Activated CD4-positive, CD25-positive, alpha-beta regulatory T cell treated with anti-CD3 and anti-CD28 coated beads, Interleukin-2, amount 50 U/mL, for 16 hours (primary cell): ENCODE data around the gene LGALS8.
"Not testable (repeated sequence)": the region's sequence is repeated elsewhere in the genome, so short reads cannot be mapped to it uniquely, and the experiment has no call there.

Experiments used
- DNase-seq: peaks from one replicate; pipeline ENCODE4 v3.0.0-alpha.2; 2020; ENCODE audit warnings: low read depth, low spot score

LGALS8 gene

DNA sequence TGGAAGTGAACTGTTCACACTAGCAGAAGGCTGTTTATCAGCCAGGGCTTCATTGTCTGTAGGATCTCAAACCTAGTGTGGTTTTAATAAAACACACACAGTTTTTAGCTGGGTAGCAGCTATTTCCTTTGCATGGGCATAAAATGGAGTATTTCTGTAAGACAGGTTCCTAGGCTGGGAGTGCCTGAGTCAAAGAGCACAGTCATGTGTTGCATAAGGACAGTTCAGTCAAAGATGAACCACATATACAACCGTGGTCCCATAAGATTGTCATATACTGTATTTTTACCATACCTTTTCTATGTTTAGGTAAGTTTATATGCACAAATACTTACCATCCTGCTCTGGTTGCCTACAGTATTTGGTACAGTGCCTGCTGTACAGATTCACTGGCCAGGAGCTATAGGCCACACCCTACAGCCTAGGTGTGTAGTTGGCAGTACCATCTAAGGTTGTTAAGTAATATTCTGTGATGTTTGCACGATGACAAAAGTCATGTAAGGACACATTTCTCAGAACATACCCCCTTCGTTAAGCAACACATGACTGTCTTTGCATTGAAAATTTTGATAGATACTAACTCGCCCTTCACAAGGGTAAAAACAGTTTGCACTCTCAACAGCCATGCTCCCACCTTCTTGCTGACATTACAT, 17.2 kb downstream of the LGALS8 start:
- DNase-seq, result no peak

DNA sequence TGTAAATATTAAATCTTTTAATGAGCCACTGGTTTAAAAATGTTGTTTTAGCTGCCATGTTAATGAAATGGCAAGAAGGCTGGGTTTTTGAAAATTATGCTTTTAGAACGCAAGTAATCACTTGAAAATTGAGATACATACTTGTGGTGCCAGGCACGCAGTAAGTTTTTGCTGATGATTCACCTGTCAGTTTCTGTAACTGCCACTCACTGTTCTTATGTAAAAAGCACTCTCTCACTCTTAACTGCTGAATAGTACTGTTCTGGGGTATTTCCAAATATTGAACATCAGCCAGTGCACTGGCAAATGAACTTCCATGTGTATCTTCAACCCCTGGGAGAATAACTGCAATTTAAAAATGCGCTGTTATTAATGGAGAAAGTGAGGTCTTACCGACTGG, 17.9 kb downstream of the LGALS8 start:
- DNase-seq, result no peak

DNA sequence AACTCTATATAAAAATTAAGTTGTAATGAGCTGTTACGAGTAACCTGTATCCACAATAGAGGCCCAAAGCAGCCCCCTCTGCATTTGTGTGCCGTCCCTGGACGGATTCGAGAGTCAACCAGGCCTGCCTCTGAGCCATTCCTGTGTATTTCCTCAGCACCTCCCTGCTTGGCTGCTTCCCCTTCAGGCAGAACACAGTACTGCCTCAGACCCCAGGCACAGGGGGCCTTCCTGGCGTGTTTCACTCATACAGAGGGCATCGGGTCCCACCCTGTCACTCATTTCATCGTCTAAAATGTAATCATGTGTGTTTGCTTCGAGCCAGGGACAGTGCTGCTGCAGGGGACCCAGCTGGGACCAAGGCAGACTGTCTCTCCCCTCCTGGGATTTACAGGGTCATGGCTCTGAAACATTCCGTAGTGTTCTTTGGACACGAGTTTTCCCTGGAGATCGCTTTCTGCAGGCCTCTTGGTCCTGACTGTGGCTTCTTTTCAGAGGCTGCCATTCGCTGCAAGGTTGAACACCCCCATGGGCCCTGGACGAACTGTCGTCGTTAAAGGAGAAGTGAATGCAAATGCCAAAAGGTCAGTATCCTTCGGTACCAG, 19.4 kb downstream of the LGALS8 start:
- DNase-seq, result no peak

DNA sequence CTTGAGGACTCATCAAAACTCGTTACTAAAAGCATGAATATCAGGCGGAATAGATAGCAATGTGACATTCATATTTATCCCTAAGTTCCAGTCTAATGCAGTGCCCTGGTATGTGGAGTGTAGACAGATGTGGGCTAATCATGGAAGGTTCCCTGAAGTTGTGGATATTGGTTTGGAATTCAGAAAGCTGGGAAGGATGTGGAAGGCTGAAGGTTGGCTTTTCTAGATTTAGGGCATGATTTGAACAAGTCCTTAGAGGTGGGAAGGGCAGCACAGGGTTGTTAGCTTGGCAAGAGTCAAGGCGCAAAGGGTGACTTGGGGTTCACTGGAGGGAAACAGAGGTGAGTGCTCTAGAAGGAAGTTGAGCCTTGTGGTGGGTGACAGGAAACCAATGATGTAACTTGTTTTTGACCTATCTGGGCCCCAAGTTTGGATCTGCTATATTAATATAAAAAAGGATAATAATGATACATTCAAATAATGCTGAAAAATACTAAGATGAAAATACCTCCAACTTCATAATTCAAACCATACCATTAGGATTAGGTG, 21.9 kb downstream of the LGALS8 start:
- DNase-seq, result no peak

DNA sequence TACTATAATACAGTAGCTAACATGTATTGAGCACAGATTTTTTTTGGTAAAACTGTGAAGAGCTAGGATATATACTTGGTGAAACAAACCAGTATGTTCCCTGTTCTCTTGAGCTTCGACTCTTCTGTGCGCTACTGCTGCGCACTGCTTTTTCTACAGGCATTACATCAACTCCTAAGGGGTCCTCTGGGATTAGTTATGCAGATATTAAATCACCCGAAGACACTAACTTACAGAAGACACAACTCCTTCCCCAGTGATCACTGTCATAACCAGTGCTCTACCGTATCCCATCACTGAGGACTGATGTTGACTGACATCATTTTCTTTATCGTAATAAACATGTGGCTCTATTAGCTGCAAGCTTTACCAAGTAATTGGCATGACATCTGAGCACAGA, 24.7 kb downstream of the LGALS8 start:
- no peak for DNase-seq

DNA sequence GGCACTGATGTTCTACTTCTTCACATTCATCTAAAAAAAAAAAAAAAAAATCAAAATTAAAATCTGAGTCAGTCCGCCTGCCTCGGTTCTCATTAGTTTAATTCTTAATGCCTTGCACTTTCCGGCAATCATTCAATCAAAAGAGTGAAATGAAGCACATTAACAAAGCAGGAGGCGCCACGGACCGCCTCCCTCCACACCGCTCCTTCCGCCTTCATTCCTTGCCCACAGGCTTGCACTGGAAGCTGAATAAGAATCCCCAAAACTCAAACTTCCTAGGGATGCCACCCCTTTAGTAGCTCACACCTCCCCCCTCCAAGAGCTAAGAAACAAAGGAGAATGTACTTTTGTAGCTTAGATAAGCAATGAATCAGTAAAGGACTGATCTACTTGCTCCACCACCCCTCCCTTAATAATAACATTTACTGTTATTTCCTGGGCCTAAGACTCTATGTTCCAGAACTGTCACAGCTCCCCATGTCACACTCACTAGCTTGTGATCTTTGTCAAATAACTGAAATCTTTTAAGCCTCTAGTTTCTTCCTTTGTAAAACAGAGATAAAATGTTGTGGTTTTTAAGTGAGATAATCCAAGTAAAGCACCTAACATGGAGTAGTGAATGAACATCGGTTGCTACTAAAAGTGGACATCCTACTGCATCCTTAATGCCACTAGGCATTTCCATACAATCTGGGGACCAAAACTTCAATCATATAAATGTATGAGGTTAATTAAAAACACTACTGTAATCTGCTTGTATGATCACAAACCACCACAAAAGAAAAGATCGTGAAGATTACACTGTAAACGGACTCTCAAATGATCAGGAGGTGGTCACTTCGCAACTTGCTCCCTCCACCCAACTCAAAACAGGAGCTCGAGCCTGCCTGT, 27.4 kb downstream of the LGALS8 start:
- DNase-seq, result no peak

DNA sequence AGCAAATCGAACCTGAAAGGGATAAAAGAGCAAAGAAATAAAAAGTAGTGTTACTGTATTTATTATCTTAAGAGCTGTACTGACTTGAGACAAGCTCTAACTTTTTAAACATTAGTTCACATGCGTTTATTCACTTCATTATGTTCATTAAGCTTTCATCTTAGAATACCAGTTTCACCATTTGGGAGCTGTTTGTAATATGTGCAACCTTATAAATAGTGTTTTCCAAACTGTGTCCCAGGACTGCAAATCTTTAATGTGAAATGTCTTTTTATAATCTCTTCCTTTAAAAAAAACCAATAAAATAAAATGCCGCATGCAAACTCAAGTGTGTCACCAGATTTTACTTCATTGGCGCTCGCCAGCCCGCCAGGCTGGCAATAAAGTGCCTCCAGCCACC, 28.3 kb downstream of the LGALS8 start:
- no peak for DNase-seq

DNA sequence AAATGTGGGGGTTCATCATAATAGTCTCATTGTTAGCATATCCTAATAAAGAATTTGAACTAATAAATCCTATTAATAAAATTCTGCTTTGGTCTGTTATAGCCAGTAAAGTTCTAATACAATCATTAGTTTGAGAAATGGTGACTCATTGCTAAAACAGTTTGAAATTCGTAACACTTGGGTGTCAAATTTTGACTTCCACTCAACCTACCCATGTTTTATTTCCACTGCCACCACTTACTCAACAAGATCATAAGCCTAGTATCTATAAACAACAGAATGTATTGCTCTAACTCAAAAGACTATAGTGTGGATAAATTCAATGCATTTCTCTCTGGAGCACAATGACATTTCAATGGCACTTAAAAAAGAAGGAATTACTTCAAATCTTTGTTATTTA, 29.1 kb downstream of the LGALS8 start:
- DNase-seq, result no peak

DNA sequence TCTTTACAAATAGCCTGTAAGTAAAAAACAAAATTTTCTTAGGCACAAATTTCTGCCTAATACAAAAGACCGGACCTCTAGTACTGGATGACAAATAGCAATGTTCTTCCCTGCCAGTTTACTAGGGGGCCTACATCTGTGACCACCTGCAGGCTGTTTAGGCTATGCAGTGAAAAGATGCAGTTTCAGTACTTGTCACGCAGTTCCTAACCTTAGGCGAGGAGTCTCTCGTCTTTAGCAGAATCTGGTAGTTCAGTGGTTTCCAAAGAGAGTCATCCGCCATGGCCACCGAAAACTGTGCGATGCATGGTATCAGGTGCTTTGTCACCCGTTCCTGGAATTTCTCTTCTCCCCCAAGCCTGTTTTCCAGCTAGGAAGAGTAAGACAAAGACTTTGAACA, 29.6 kb downstream of the LGALS8 start:
- DNase-seq, result no peak

DNA sequence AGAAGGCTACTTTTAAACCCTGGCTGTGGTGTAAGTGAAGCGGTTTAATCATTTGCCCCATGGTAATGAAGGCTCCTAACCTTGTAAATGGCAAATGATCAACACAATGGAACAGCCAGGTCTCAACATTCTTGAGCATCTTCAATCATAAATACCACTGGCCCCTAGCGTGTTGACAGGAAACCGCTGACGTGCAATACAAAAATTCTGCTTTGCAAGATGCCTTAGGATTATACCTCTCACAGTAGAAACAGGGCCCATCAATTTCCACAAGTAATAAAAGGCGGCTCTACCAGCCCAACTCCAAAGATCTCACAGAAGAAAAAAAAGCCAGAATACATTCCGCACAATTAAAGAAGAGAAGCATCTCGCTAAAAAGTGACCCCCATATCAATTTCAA, 32.8 kb downstream of the LGALS8 start:
- no peak for DNase-seq

DNA sequence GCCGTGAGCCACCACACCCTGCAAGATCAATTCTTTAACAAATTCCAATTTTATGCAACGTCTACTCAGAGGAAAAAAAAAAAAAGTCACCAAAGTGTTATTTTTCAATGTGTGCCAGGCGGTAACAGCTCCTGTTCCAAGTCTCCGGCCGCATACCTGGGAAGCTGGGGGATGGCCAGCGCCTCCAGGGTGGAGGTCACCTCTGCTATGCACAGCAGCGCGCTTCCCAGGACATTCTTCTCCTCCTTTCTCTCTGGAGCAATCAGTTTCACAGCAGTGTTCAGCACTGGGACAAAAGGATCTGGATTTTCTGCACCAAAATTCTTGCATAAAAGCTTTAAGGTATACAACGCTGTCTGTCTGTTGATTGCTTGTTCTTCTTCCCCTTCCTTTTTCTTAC, 34.3 kb downstream of the LGALS8 start:
- DNase-seq, result no peak

DNA sequence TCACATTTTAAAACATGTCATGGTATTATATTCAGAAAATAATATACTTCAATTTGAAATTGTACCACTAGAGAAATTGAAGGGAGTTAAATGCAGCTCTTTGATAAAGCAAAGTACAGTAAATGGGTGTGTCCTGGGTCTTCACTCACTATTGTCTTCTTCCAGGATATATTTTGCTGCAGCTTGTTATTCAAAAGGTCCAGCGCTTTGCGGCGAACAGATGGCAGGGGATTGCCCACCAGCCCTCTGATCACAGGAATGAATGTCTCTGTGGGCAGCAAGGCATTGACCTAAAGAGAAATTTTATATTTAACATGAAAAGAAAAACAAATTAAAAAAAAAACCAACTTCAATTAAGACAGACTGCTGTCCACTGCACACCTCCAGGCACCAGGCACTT, 35.1 kb downstream of the LGALS8 start:
- no peak for DNase-seq

DNA sequence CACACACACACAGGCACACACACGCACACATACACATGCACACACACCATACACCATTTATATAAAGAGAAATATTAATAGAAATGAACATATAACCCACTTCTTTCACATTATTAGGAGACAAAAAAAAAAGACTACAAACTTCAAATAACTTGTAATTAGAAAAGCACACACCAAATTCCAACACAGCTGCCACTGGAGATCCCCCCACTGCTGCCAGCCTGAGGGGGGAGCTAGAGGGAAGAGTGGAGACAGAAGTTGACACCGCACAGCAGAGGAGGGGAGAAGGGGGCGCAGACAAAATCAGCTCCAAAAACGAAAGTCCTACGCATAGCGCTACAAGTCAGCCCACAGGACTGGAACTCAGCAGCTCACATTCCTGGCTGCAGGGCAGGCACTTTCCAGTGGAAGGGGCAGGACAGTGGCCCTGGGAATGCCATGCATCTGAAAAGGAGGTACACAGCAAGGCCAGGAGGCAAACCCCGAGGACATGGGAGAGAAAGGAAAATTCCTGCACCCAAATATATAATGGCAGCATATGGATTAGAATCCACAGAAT, 36.5 kb downstream of the LGALS8 start:
- no peak for DNase-seq

DNA sequence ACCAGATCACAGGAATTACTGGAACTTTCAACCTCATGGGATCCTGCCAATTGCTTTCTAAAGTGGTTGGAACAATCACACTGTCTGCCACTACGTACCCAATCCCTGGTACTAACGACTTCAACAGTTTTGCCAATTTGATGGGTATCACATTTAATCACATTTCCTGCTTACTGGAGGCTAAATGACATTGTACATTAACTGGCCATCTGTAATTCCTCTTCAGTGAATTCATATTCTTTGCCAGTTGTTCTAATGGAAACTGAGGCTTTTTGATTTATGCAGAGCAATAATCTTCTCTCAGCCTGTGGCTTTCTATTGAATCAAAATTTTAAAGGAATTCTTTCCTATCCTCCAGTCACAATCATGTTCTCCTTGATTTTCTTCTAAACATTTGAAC, 38.2 kb downstream of the LGALS8 start:
- DNase-seq, result no peak

DNA sequence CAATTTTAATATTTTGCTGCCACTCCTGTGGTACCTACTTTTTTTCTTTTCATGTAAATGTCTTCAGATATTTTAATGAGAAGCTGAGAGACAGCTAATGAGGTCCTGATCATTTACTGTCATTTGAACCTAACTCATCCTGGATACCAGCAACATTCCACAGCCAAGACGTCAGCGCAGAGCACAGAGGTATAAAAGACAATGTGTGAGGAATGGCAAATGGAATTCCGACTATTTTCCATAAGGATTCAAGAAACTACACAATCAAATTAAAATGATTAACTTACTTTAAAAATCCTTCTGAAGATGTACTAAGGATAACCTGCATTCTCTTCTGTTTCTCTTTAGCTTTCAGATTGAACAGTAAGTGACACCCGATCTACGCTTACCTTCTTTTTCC, 41.7 kb downstream of the LGALS8 start:
- DNase-seq, result no peak

DNA sequence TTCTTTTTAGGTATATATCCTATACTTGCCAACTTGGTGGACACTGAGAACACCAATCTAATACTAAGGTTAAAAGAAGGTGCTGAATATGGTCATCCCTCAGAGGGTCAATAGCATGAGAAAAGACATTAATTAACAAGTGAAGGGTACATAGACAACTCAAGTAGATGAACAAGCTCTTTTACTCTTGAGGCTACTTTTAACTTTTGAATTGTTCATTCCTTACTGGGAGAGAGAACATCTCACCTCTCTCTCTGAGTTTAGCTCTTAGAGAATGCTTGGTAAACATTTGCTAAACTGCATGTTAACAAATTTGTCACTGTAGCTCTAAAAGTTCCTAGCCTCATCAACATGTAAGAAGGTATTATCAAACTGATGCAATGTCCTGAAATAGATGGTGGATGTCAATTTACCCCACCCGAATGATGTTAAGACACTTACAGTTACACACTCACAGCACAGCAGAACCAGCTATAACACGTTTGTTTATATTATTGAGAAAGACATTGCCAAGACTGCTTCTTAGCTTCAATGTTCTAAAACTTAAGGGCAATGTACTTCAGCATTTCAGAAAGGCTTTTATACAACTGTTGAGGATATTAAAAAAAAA, 44.6 kb downstream of the LGALS8 start:
- DNase-seq, result no peak

DNA sequence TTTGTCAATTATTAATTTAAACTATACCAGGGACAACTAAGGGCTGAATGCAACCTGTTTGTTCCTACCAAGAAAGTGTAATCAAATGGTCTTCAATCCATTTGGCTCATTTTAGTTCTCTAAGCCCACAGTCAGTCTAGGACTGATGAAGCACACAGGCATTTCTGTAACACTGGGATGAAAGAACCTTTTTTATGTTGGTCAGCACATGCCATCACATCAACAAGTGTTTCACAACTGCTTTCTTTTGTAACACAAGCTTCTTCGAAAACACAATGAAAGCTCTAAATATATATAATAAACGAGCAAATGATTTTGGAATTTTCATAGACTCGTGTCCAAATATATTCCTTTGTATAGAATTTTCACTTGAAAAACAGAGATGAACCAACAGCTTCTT, 51.7 kb downstream of the LGALS8 start:
- no peak for DNase-seq

DNA sequence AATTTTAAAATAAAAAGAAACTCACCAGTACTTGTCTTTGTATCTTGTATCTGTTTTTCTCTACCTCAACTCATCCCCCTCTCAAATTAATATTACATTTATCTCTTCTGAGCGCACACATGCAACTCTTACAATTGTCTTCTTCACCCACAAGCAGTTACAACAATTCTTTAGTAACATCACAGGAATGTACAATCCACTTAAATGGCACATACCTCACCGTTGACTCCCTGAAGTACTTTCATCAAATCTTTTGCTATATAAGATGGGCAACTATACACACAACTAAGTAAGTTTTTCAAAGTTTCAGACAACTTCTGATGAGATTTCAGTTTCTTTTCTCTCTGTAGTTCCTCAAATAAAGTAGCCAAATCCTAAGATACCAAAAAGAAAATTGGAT, 52.2 kb downstream of the LGALS8 start:
- no peak for DNase-seq

DNA sequence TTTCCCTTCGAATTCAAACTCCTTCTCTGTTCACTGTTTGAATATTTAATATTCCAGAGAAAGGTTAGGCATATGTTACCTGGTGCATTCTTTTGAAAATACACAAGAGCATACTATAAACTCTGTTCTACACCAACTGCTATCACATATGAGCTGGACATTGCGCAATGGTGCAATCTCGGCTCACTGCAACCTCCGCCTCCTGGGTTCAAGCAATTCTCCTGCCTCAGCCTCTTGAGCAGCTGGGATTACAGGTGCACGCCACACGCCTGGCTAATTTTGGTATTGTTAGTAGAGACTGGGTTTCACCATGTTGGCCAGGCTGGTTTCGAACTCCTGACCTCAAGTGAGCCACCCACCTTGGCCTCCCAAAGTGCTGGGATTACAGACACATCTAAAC, 53.3 kb downstream of the LGALS8 start:
- not testable (repeated sequence) for DNase-seq

DNA sequence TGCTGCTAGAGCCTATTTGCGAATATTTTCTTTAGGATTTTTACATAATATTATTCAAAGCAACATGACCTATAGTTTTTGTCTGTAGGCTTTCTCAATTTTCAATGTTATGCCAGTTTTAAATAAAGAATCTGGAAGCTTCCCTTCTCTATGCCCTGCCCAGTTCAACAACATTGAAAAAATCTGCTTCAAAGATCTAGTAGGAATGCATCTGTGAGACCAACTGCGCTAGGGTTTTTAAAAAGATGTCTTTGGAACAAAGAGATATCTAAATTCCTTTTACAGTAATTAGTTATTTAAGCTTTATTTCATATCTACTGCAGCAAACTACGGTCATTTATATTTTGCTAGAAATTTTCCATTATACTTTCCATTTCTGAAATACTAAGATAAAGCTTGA, 54.9 kb downstream of the LGALS8 start:
- no peak for DNase-seq

DNA sequence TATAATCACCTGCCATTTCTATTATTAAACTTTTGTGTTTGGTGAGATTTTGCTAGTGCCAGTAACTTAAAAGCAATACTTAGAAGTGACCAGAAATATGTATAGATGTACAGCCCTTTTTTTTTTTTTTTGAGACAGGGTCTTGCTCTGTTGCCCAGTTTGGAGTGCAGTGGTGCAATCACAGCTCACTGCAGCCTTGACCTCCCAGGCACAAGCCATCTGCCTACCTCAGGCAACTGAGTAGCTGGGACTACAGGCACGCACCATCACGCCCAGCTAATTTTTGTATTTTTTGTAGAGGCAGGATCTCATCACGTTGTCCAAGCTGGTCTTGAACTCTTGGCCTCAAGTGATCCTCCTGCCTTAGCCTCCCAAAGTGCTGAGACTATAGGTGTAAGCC, 56.6 kb downstream of the LGALS8 start:
- not testable (repeated sequence) for DNase-seq

DNA sequence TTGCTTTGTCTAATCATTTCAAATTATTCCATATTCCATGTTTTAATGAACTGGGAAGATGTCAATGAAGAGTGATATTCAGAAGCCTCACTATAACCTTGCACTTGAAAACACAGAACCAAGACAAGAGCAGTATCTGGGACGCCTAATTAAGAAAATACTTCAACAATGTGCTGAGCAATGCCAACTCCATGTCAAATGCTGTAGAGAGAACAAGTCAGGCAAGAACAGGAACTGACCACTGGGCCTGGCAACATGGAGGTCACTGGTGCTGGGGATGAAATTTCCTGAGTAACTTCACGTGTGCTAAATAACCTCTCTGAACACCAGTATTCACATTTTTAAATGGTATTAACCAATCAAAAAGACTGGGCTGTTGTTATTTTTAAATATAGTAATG, 57.7 kb downstream of the LGALS8 start:
- DNase-seq, result no peak
